GM11168 (cell line): ENCODE results near the gene WIPF2.

Source experiments
- in situ Hi-C: fragments of 300-500 bp; cut with MboI; formaldehyde crosslinking; loops from one replicate; pipeline ENCODE4 v1.12.0; 2022; ENCODE audit warnings: low sequenced_read_pairs; ENCODE audit not compliant: unreplicated experiment

Gene WIPF2

GRCh38 chr17:40218740-40219593 lies at the start of gene WIPF2:
Gene WIPF2 (plus strand): TSS chr17:40219304. CDS start chr17:40256460, 37,156 bp downstream.
- in situ Hi-C loops: no loop called here

- in situ Hi-C loops: no loop called here
Observed at GRCh38 chr17:40170325-40170724, 48.8 kb upstream of the WIPF2 start.

- in situ Hi-C loops: no loop called here
Observed at GRCh38 chr17:40171750-40172149, 47.4 kb upstream of the WIPF2 start.

GRCh38 chr17:40173091-40173777 lies 45.9 kb upstream of the WIPF2 start:
- in situ Hi-C loops: no loop called here

- in situ Hi-C loops: no loop called here
Observed at GRCh38 chr17:40173778-40174135, 45.3 kb upstream of the WIPF2 start.

GRCh38 chr17:40174514-40174913 lies 44.6 kb upstream of the WIPF2 start:
- in situ Hi-C loops: no loop called here

- in situ Hi-C loops: no loop called here
Observed at GRCh38 chr17:40175928-40176753, 43.0 kb upstream of the WIPF2 start.

GRCh38 chr17:40176754-40177110 lies 42.4 kb upstream of the WIPF2 start:
- in situ Hi-C loops: no loop called here

- in situ Hi-C loops: no loop called here
Observed at GRCh38 chr17:40177275-40177874, 41.7 kb upstream of the WIPF2 start, which contains the start of gene RAPGEFL1. Gene RAPGEFL1 (plus strand): TSS chr17:40177470. CDS start chr17:40177862, 392 bp downstream.

- in situ Hi-C loops: no loop called here
Observed at GRCh38 chr17:40178021-40178601, 41.0 kb upstream of the WIPF2 start.

GRCh38 chr17:40178660-40179059 lies 40.4 kb upstream of the WIPF2 start:
- in situ Hi-C loops: no loop called here

GRCh38 chr17:40179923-40180659 lies 39.0 kb upstream of the WIPF2 start:
- in situ Hi-C loops: no loop called here

GRCh38 chr17:40180694-40181093 lies 38.4 kb upstream of the WIPF2 start:
- in situ Hi-C loops: no loop called here

GRCh38 chr17:40181205-40181604 lies 37.9 kb upstream of the WIPF2 start:
- in situ Hi-C loops: no loop called here

- in situ Hi-C loops: no loop called here
Observed at GRCh38 chr17:40182606-40183005, 36.5 kb upstream of the WIPF2 start.

GRCh38 chr17:40187238-40187637 lies 31.9 kb upstream of the WIPF2 start:
- in situ Hi-C loops: no loop called here

- in situ Hi-C loops: no loop called here
Observed at GRCh38 chr17:40188694-40189093, 30.4 kb upstream of the WIPF2 start.

- in situ Hi-C loops: loop anchor here (10.0 kb wide), 1 partner anchor 94 kb away; the partner anchor contains the start of gene CDC6
Observed at GRCh38 chr17:40190197-40191021, 28.7 kb upstream of the WIPF2 start.
